Activated naive CD4-positive, alpha-beta T cell (primary cell): ENCODE measurements around the gene ZNF791.
"Not testable (repeated sequence)": the region's sequence is repeated elsewhere in the genome, so short reads cannot be mapped to it uniquely, and the experiment has no call there.

ENCODE experiments used
- DNase-seq, 4 experiments: peaks; one replicate each; lab custom pipeline; 2025; lab: John Stamatoyannopoulos, UW

ZNF791 gene

GRCh38 chr19:12667731-12668302 lies 57.1 kb downstream of the ZNF791 start:
- no peak for DNase-seq

DNA sequence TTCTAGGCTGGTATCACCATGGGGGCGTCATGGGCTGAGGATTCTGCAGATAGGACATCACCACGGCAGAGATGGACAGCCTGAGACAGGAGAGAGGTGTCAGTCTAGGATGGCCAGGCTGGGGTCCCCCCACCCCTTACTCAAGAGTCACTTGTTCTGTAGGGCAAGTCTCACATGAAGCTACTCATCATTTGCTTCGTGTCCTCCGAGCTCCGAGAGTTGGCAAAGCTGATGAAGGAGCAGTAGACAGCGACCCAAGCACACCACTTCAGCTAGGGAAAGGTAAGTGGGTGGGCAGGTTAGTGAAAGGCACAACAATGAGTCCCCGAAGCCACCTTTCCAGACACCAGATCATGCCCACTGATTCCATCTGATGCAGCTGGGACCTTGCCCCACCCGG lies 57.6 kb downstream of the ZNF791 start:
- no peak for DNase-seq

GRCh38 chr19:12668932-12669269 lies 58.2 kb downstream of the ZNF791 start:
- peak; percentile 29 to 59 (median 36) for DNase-seq

GRCh38 chr19:12669270-12670158 lies 58.8 kb downstream of the ZNF791 start:
- DNase-seq = peak; percentile 42 to 67 (median 53)

DNA sequence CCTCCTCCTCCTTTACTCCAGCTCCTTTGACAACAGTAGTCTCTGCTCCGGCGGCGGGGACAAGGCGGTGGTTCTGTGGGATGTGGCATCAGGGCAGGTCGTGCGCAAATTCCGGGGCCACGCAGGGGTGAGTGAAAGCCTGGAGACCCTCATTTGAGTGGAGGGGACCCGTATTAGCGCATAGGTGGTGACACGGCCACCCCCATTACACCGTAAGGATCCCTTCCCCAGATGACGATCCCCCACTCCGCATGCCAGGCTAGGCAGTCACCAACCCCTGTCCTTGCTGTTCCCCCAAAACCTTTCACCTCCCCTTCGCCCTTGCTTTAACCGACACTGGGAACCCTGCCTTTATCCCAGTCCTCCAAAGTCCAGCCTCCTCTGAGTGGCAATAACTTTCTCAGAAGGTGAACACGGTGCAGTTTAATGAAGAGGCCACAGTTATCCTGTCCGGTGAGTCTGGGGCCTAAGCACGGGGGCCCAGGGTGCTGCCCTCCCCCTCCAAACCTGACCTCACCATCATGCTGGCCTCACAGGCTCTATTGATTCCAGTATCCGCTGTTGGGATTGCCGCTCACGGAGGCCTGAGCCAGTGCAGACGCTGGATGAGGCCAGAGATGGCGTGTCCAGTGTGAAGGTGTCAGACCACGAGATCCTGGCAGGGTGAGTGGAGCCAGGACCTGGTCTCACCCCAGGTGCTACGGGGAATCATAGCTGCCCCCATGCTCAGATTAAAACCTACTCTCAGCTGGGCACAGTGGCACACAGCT lies 59.6 kb downstream of the ZNF791 start:
- no peak for DNase-seq

- no peak for DNase-seq
Measured at GRCh38 chr19:12672744-12673143, 62.0 kb downstream of the ZNF791 start.

GRCh38 chr19:12675399-12675798 lies 64.7 kb downstream of the ZNF791 start:
- no peak for DNase-seq

- DNase-seq = no peak
Measured at GRCh38 chr19:12675940-12676339, 65.2 kb downstream of the ZNF791 start.

DNA sequence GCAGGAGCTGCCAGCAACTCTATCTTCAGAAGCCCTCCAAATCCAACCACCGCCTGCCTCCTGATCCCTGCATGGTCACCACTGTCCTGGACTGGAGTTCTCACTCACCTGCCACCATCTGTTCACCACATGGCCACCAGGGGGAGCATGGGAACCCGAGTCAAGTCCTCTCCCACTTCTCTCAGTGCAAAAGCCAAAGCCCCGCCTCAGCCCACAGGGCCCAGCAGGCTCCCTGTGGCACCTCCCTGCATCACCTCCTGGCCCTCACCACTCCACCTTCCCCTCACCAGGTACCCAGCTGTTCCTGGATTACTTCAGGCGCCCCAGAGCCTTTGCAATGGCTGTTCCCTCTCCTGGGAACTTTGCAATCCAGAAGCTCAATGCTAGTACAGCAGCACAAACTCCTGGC lies 65.7 kb downstream of the ZNF791 start:
- peak; percentile 71 to 83 (median 81) for DNase-seq

DNA sequence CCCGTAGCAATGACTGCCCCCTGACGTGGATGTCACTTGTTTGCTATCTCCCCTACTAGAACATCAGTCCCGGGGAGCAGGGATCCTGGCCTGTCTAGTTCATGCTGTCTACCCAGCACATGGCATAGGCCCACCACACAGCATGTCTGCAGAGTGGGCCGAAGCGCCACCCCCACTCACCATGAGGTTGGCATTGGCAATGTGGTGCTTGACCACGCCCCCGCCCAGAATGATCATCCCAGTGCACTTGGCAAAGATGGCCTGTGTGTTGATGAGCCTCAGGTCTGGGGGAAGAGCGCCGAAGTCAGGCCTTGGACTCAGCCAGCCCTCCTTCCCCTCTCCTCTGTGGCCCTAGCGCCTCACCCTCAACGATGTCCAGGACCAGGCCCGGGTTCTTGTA lies 66.2 kb downstream of the ZNF791 start:
- DNase-seq = no peak

DNA sequence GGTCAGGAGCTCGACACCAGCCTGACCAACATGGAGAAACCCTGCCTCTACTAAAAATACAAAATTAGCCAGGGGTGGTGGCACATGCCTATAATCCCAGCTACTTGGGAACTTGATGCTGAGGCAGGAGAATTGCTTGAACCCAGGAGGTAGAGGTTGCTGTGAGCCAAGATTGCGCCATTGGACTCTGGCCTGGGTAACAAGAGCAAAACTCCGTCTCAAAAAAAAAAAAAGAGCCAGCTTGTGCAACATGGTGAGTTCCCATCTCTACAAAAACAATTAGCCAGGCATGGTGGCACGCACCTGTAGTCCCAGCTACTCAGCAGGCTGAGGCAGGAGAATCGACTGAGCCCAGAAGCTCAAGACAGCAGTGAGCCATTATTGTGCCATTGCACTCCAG lies 67.3 kb downstream of the ZNF791 start:
- DNase-seq = not testable (repeated sequence)

DNA sequence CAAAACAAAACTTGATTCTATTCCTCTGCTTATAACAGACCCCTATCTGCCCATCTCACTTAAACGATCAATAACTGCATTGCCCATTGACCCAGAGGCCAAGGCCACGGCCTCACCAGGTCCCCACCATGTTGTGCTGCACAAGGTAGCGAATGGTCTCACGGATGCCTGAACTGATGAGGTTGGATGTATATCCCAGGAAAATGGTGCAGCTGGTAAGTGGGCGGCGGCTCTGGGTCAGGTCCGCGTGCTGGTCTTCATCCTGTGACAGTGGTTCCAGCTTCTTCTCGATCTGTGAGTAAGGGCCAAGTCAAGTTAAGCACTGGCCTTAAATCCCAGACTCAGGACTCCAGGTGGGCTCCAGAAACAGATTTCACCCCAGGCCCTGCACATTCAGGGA lies 69.3 kb downstream of the ZNF791 start:
- no peak for DNase-seq

DNA sequence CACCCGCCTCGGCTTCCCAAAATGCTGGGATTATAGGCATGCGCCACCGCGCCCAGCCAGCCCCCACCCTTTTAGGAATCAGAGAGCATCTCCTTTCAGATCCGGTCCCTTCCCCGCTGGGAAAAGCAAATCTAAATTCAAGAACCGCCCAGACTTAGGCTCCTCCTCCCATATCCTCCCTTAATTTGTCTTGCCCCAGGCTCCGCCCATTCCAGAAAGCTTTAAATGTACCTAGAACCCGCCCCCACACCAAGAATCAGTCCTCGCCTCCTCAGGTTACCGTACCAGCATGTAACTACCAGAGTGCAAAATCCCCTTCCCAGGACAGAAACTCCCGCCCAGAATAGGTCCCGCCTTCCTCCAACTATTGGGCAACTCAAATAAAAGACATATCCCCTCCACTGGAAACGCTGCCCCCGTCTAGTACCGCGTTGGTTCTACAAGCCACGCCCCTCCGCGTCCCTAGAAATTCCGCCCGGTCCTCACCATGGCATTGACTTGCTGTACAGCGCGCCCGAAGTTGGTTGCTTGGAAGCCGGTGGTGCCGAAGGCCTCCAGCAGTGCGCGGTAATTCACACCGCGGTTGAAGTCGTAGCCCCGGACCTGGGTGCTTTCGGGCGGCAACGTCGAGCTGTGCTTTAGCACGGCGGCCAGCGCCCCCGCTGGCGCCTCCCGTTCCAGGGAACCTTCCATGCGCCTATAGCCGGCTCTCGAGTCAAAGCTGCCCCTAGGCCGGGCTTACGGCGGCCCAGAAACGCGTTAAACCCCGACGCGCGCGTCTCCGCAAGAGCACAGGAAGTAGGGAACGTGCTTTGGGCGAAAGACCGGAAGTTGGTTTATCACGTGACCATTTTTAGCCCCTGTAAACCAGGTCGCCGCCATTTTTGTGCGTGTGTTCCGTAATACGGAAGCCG lies 70.6 kb downstream of the ZNF791 start, which contains the start of gene DHPS:
TSS of gene DHPS (minus strand) at position 807 of the 914 bp plus-strand sequence. CDS start at position 693, 114 bp downstream.
- DNase-seq = peak; percentile 71 to 79 (median 74)
